Gastroesophageal sphincter (tissue), 4 donors: ENCODE measurements around the gene SETMAR. TPM values are rescaled to one million over a fixed set of nuclear protein-coding genes. Genes with fewer than 3 reads are reported as not detected.
A peak's percentile ranks its signal among the peaks of the same experiment; 100 is the strongest.

Source experiments
- ATAC-seq: fragments of 150-250 bp; one replicate; pipeline ENCODE4 v1.9.1; 2016; ENCODE audit warnings: mild to moderate bottlenecking, moderate library complexity
- H3K27ac ChIP-seq, 4 donors: fragments of 200-600 bp; sonication (generic) in 3 of 4; 1 replicate in 3 of 4; 2 replicates in 1 of 4; pipeline ENCODE4 v1.5.1; 2016 to 2019
- H3K27me3 ChIP-seq: fragments of 200-600 bp; sonication (generic); one replicate; pipeline ENCODE4 v1.5.1; 2019
- H3K36me3 ChIP-seq, 2 donors: fragments of 200-600 bp; sonication (generic); one replicate each; pipeline ENCODE4 v1.5.1; 2019; ENCODE audit warnings: control low read depth in 1 of 2
- H3K4me1 ChIP-seq, 3 donors: fragments of 200-600 bp; sonication (generic); 1 replicate in 2 of 3; 2 replicates in 1 of 3; pipeline ENCODE4 v1.5.1; 2016 to 2019; ENCODE audit warnings: control low read depth in 2 of 3
- H3K4me3 ChIP-seq, 2 donors: fragments of 200-600 bp; sonication (generic); one replicate each; pipeline ENCODE4 v1.5.1; 2019; ENCODE audit warnings: mild to moderate bottlenecking in 1 of 2, moderate library complexity in 1 of 2
- H3K9me3 ChIP-seq, 3 donors: fragments of 200-600 bp; sonication (generic); one replicate each; pipeline ENCODE4 v1.5.1; 2017 to 2019; ENCODE audit warnings: control low read depth in 2 of 3
- EP300 ChIP-seq: sonication (generic); formaldehyde crosslinking; IDR thresholded peaks from one replicate; pipeline ENCODE4 v1.6.1; 2017; ENCODE audit warnings: antibody characterized with exemption, mild to moderate bottlenecking
- POLR2A ChIP-seq, 2 donors: fragments of 450-650 bp; IDR thresholded peaks; one replicate each; pipeline ENCODE4 v1.6.1; 2017; ENCODE audit warnings: antibody characterized with exemption in 2 of 2, mild to moderate bottlenecking in 2 of 2, moderate library complexity in 1 of 2
- POLR2AphosphoS5 ChIP-seq: sonication (generic); formaldehyde crosslinking; IDR thresholded peaks from one replicate; pipeline ENCODE4 v1.6.1; 2017; ENCODE audit warnings: antibody characterized with exemption
- WGBS, 2 donors: methylation state at CpG; one replicate each; pipeline ENCODE4 v1.1.5; 2018; ENCODE audit warnings: low coverage in 1 of 2; 5-methylcytosine and 5-hydroxymethylcytosine counted together
- total RNA-seq, 4 donors: library from RNA; depleted of rRNA; stranded (reverse); fragments of >200 nt; gene quantifications; one replicate each; pipeline ENCODE4 v1.1.0, GENCODE V29; 2016
- TF ChIP-seq, protein P1 (sequence below), 4 experiments: fragments of 200-600 bp in 2 of 4; fragments of 450-650 bp in 2 of 4; sonication (generic) in 1 of 4; IDR thresholded peaks; one replicate each; pipeline ENCODE4 v1.5.1; 2017 to 2019; ENCODE audit warnings: antibody characterized with exemption in 4 of 4, mild to moderate bottlenecking in 2 of 4, moderate library complexity in 2 of 4

Gene SETMAR
- total RNA-seq, 4 donors from 2014 or later: 24.4 to 43.4 (median 26.8) TPM

DNA sequence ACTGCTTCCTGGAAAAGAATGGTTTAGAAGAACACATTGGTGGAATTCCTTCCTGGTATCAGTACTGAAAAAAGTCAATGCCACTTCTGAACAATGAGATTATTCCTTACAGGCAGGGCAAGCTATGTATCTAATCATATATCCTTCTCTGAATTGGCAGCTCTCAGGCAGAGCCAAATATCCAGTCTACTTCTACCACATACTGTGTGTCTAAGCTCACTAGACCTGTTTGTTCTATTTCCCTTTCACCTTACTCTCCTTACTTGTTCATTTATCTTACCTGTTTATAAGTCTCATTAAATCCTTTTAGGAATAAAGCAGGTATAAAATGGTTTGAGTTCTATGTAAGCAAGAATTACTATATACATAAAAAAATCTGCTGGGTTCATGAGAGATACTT, 8.3 kb downstream of the SETMAR start:
- H3K36me3 ChIP-seq: peaks cover 0 to 35% of the 10 kb centered on the region in 2 donors
- no peak for TF ChIP-seq EP300
- TF ChIP-seq POLR2AphosphoS5: no peak
- TF ChIP-seq, protein P1, sequence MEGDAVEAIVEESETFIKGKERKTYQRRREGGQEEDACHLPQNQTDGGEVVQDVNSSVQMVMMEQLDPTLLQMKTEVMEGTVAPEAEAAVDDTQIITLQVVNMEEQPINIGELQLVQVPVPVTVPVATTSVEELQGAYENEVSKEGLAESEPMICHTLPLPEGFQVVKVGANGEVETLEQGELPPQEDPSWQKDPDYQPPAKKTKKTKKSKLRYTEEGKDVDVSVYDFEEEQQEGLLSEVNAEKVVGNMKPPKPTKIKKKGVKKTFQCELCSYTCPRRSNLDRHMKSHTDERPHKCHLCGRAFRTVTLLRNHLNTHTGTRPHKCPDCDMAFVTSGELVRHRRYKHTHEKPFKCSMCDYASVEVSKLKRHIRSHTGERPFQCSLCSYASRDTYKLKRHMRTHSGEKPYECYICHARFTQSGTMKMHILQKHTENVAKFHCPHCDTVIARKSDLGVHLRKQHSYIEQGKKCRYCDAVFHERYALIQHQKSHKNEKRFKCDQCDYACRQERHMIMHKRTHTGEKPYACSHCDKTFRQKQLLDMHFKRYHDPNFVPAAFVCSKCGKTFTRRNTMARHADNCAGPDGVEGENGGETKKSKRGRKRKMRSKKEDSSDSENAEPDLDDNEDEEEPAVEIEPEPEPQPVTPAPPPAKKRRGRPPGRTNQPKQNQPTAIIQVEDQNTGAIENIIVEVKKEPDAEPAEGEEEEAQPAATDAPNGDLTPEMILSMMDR (IDR thresholded peaks at IDR 0.05): no peak
- no peak for TF ChIP-seq POLR2A (IDR thresholded peaks at IDR 0.05)
- peaks cover 5 to 74% (median 6%) of the 10 kb centered on the region in 3 donors for H3K4me1 ChIP-seq
- H3K27me3 ChIP-seq: no peaks in the 10 kb centered on the region
- H3K27ac ChIP-seq: no peak overlapping the region
- ATAC-seq: no peak
- H3K4me3 ChIP-seq: no peak overlapping the region
- H3K9me3 ChIP-seq: no peaks in the 10 kb centered on the region

DNA sequence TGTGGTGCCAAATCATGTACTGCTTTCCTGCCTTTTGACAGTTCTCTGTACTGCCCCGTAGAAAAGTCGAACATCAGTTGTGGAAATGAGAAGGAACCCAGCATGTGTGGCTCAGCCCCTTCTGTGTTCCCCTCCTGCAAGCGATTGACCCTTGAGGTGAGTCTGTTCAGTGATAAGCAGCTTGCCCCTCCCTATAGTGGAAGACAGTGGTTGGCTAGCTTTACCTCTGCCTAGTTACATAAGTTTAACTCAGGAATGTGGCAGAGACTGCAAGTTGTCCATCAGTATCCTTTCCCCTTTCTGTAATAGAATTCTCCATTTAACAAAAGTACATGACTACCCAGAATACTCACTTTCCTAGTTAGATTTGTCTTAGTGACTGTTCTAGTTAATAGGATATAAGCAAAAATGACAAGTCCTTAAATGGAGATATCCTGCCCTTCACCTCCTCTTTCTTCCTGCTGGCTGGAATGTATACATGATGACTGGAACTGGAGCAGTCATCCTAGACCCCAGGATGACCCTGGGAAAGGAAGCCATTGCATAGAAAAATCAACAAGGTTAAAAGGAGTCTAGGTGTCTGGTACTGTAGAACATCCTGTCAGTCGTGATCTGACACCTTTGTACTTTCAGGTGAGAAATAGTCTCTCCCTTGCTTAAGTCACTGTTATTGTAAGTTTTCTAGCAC, 10.6 kb downstream of the SETMAR start:
- H3K4me1 ChIP-seq: peaks cover 0 to 52% (median 5%) of the 10 kb centered on the region in 3 donors
- TF ChIP-seq POLR2AphosphoS5 (no peak), EP300 (no peak), POLR2A (IDR thresholded peaks at IDR 0.05) (no peak)
- TF ChIP-seq, protein P1 (IDR thresholded peaks at IDR 0.05): no peak
- H3K36me3 ChIP-seq: peaks cover 0 to 44% of the 10 kb centered on the region in 2 donors
- H3K27me3 ChIP-seq: no peaks in the 10 kb centered on the region
- no peak for ATAC-seq
- WGBS, 2 donors: 90 to 100% methylated on average over 1 to 4 of the region's 4 CpGs
- no peak overlapping the region for H3K4me3 ChIP-seq
- peak overlapping the region in 3 of 4 donors; percentile 11 to 53 (median 36) for H3K27ac ChIP-seq
- no peaks in the 10 kb centered on the region for H3K9me3 ChIP-seq

GRCh38 chr3:4314688-4315087, 11.5 kb downstream of the SETMAR start:
- H3K4me1 ChIP-seq: peaks cover 0 to 45% (median 5%) of the 10 kb centered on the region in 3 donors
- H3K27me3 ChIP-seq: no peaks in the 10 kb centered on the region
- H3K36me3 ChIP-seq: peaks cover 0 to 44% of the 10 kb centered on the region in 2 donors
- H3K27ac ChIP-seq: peak overlapping the region in 1 of 4 donors; percentile 53
- TF ChIP-seq EP300: no peak
- TF ChIP-seq, protein P1 (IDR thresholded peaks at IDR 0.05): peak in 2 of 4 experiments; percentile 14 to 29
- TF ChIP-seq POLR2AphosphoS5: no peak
- no peak for TF ChIP-seq POLR2A (IDR thresholded peaks at IDR 0.05)
- no peak overlapping the region for H3K4me3 ChIP-seq
- no peak for ATAC-seq
- whole genome bisulfite sequencing, 2 donors: 45 to 69% methylated on average over 4 of the region's 4 CpGs
- no peaks in the 10 kb centered on the region for H3K9me3 ChIP-seq

GRCh38 chr3:4320096-4320911, 17.1 kb downstream of the SETMAR start:
- H3K27ac ChIP-seq: no peak overlapping the region
- TF ChIP-seq POLR2A (IDR thresholded peaks at IDR 0.05) (no peak), POLR2AphosphoS5 (no peak), EP300 (no peak)
- TF ChIP-seq, protein P1 (IDR thresholded peaks at IDR 0.05): no peak
- no peaks in the 10 kb centered on the region for H3K9me3 ChIP-seq
- H3K27me3 ChIP-seq: no peaks in the 10 kb centered on the region
- peaks cover 4 to 25% (median 9%) of the 10 kb centered on the region in 3 donors for H3K4me1 ChIP-seq
- no peak for ATAC-seq
- no peak overlapping the region for H3K4me3 ChIP-seq
- H3K36me3 ChIP-seq: peaks cover 0 to 19% of the 10 kb centered on the region in 2 donors
